Right lobe of liver (tissue), 4 donors: ENCODE results near the gene EYA4.

Experiments used
- CTCF ChIP-seq, 4 donors: fragments of 200-600 bp in 3 of 4; fragments of 450-650 bp in 1 of 4; IDR thresholded peaks; one replicate each; pipeline versions ENCODE4 v1.5.1 to v1.8.0; 2016 to 2022; ENCODE audit warnings: antibody characterized with exemption in 4 of 4, mild to moderate bottlenecking in 2 of 4
- POLR2A ChIP-seq: fragments of 450-650 bp; IDR thresholded peaks from one replicate; pipeline ENCODE4 v1.6.1; 2017; ENCODE audit warnings: antibody characterized with exemption, mild to moderate bottlenecking
- donor health status: DM: no; HTN: no; CAD: no.
- donor health status: DM: no; HTN: no; CAD: no.
- donor health status: DM: no; HTN: yes; CAD: no.

GRCh38 chr6:133298801-133299200 lies 57.6 kb downstream of the EYA4 start:
- TF ChIP-seq CTCF (IDR thresholded peaks at IDR 0.05) (no peak), POLR2A (no peak)
